PFSK-1 (cell line): Measurements from ENCODE around the gene ACAD11.

Experiments used
- FOXP2 ChIP-seq: optimal IDR thresholded peaks from 2 replicates; pipeline ENCODE3; 2011; ENCODE audit warnings: borderline replicate concordance, control low read depth, inconsistent platforms; ENCODE audit not compliant: insufficient read depth; ENCODE audit errors: extremely low read length, extremely low read depth
- POLR2AphosphoS5 ChIP-seq: IDR thresholded peaks from 2 replicates; pipeline ENCODE4 v1.6.1; 2012; ENCODE audit warnings: low read depth, mild to moderate bottlenecking, control low read depth, low read length, moderate library complexity
- SIN3A ChIP-seq: IDR thresholded peaks from 2 replicates; pipeline ENCODE4 v1.6.1; 2012; ENCODE audit warnings: mild to moderate bottlenecking, low read length, moderate library complexity, borderline replicate concordance; ENCODE audit not compliant: insufficient read depth
- TAF1 ChIP-seq: IDR thresholded peaks from 2 replicates; pipeline ENCODE4 v1.6.1; 2012; ENCODE audit warnings: low read length, control low read depth, borderline replicate concordance; ENCODE audit not compliant: insufficient read depth
- TF ChIP-seq, protein P1 (sequence below), 2 experiments: IDR thresholded peaks; 2 replicates each; pipeline versions ENCODE4 v1.6.1 to v1.8.0; 2011 to 2012; ENCODE audit warnings: low read depth in 2 of 2, low read length in 2 of 2, control low read depth in 1 of 2, inconsistent platforms in 1 of 2, mild to moderate bottlenecking in 1 of 2, moderate library complexity in 1 of 2; ENCODE audit not compliant: insufficient read depth in 1 of 2

The ACAD11 gene

DNA sequence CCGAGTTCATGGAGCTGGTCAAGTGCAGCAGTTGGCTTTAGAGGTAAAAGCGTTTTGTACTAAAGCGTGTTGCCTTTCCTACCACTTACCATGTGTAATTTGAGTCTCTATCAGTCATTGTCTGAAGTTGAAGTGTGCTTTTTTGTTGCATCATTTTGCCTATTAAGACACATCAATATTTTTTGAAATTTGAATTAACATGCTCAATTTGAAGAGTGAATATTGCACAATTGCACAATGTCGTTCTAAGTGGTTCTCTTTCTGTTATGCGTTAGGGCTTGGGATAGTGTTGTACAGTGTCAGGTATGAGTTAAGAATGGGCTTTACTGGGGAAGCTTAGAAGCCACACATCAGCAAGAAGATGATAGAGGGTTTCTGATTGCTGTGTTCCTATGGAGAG lies 146.6 kb downstream of the ACAD11 start:
- TF ChIP-seq SIN3A (no peak), POLR2AphosphoS5 (no peak), TAF1 (no peak), FOXP2 (no peak)
- TF ChIP-seq, protein P1, sequence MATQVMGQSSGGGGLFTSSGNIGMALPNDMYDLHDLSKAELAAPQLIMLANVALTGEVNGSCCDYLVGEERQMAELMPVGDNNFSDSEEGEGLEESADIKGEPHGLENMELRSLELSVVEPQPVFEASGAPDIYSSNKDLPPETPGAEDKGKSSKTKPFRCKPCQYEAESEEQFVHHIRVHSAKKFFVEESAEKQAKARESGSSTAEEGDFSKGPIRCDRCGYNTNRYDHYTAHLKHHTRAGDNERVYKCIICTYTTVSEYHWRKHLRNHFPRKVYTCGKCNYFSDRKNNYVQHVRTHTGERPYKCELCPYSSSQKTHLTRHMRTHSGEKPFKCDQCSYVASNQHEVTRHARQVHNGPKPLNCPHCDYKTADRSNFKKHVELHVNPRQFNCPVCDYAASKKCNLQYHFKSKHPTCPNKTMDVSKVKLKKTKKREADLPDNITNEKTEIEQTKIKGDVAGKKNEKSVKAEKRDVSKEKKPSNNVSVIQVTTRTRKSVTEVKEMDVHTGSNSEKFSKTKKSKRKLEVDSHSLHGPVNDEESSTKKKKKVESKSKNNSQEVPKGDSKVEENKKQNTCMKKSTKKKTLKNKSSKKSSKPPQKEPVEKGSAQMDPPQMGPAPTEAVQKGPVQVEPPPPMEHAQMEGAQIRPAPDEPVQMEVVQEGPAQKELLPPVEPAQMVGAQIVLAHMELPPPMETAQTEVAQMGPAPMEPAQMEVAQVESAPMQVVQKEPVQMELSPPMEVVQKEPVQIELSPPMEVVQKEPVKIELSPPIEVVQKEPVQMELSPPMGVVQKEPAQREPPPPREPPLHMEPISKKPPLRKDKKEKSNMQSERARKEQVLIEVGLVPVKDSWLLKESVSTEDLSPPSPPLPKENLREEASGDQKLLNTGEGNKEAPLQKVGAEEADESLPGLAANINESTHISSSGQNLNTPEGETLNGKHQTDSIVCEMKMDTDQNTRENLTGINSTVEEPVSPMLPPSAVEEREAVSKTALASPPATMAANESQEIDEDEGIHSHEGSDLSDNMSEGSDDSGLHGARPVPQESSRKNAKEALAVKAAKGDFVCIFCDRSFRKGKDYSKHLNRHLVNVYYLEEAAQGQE (IDR thresholded peaks at IDR 0.05; ENCODE audit: insufficient read depth in 1 of 2, low read depth in 2 of 2, low read length in 2 of 2) = no peak

DNA sequence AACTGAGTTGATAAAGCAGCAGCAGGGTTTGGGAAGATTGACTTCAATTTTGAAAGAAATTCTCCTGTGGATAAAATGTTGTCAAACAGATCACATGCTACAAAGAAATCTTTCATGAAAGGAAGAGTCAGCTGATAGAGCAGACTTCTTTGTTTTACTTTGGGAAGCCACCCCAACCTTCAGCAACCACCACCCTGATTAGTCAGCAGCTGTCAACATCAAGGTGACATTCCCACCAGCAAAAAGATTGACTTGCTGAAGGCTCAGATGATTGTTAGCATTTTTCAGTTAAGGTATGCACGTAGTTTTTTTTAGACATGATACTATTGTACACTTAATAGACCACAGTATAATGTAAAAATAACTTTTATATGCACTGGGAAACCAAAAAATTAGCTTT lies 150.1 kb downstream of the ACAD11 start:
- TF ChIP-seq, protein P1 (IDR thresholded peaks at IDR 0.05; ENCODE audit: insufficient read depth in 1 of 2, low read depth in 2 of 2, low read length in 2 of 2) = no peak

DNA sequence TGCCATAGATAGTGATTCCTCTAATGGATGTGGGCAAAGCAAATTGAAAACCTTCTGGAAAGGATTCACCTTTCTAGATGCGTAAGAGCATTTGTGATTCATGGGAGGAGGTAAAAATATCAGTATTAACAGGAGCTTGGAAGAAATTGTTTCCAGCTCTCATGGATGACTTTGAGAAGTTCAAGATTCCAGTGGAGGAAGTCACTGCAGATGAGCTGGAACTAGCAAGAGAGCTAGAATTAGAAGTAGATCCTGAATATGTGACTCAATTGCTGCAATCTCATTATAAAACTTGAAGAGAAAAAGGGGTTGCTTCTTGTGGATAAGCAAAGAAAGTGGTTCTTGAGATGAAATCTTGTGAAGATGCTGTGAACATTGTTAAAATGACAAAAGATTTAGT lies 150.5 kb downstream of the ACAD11 start:
- TF ChIP-seq TAF1 (no peak), SIN3A (no peak), POLR2AphosphoS5 (no peak), FOXP2 (no peak)
- TF ChIP-seq, protein P1 (IDR thresholded peaks at IDR 0.05; ENCODE audit: insufficient read depth in 1 of 2, low read depth in 2 of 2, low read length in 2 of 2) = no peak
